ENCODE data around the gene RRP15.
"Not testable (repeated sequence)": the region's sequence is repeated elsewhere in the genome, so short reads cannot be mapped to it uniquely, and the experiment has no call there.

Gene RRP15

DNA sequence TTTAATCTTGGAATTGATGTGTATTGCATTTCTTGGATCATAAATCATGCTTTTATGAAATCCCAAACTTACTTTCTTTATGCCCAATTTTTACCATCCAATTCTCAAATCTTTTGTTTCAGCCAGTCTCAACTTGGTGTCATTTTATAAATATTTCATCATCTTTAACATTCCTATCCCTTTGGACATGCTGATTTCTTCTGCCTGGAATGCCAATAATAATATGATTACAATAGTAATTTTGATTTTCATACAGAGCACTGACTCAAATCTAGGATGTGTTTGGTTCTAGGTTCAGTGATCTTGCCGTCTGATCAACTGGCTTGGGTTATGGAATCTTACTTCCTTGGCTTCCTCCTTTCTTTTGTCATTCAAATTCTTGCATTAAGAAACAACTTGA is 12.8 kb downstream of the RRP15 start:
- DNase-seq, result no peak

DNA sequence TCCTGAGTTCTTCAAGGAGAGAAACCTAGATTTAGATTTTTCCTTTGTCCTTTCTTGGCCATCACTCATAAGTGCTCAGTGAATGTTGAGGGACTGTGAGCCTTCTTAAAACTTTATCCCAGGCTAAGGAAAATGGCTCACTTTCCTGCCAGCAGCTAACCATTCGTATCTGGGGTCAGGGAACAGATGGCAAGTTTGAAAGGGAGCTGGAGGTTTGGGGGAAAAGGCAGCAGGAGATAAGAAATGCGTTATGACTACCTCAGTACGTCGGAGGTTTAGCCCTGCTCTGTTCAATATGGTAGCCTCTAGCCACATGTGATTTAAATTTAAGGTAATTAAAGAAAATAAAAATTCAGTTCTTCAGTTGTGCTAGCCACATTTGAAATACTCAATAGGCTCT is 13.3 kb downstream of the RRP15 start:
- DNase-seq, result no peak

- no peak for DNase-seq
Observed at GRCh38 chr1:218299416-218299815, 14.3 kb downstream of the RRP15 start.

- no peak for DNase-seq
Observed at GRCh38 chr1:218301217-218301616, 16.1 kb downstream of the RRP15 start.

DNA sequence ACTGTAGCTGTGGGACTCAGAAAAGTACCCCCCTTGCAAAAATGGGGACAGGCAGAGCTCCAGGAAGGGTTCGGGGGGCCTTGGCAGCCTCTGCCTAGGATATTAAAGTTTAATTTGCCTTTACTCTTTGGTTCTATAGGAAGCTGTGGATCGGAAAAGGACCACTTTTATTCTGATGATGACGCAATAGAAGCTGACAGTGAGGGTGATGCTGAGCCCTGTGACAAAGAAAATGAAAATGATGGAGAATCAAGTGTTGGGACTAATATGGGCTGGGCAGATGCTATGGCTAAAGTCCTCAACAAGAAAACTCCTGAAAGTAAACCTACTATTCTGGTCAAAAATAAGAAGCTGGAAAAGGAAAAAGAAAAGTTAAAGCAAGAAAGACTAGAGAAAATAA is 17.1 kb downstream of the RRP15 start:
- no peak for DNase-seq

- no peak for DNase-seq
Observed at GRCh38 chr1:218303176-218303879, 18.2 kb downstream of the RRP15 start.

GRCh38 chr1:218304281-218305039 is 19.4 kb downstream of the RRP15 start:
- no peak for DNase-seq

DNA sequence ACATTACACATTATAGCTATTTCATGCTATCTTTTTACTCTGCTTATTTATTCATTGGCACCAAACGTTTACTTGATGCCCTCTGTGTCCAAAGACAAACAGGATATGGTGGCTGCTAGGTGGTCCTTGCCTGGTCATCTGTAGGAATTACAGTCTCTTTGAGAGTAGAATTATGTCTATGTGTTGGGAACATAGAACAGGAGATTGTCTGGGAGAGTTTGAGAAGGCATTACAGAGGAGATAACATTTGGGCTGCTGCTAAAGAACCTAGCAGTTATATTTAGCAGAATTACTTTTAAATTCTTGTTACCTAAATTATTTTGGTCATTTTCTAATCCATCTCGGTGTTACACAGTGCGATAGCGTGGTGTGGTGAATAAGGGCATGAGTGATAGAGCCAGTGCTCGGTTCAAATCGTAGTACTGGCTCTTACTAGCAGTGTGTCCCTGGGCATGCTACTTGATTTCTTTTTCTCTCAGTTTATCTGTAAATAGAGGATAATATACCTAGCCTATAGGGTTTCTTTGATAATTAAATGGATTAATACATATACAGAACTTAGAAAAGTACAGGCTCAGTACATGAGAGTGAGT is 20.5 kb downstream of the RRP15 start:
- DNase-seq, result no peak

GRCh38 chr1:218312509-218312908 is 27.4 kb downstream of the RRP15 start:
- DNase-seq, result no peak

DNA sequence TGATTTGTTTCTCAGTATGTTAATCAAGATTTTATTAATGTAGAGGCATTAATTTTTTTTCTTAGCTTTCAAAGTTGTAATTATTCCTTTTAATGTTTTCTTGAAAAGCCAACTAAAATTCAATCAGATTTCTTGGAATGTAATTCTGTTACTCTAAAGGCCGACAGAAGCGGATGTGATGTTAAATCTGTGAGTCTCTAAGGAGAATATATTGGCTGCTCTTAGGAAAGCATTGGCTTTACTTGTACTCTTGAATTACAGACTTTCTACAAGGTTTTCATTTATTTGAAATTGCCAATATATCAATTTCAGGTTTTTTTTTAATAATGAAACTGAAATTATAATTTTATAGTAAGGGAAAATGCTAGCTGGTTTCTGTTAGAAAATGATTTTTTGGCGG is 29.2 kb downstream of the RRP15 start:
- no peak for DNase-seq

DNA sequence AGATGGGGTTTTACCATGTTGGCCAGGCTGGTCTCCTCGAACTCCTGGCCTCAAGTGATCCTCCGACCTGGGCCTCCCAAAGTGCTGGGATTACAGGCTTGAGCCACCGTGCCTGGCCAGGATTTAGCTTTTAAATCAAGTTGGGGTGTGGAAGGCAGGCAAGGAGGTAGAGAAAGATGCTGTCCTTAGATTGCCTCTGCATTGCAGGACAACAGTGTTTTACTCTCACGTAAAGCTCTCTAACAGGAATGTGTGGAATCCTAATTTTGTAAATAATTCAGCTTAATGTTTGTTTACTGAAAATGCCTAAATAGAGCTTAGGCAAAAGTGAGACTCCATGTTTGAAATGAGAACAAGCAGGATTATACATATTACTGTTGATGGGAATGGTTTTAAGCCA is 30.5 kb downstream of the RRP15 start:
- DNase-seq, result no peak

- DNase-seq, result no peak
Observed at GRCh38 chr1:218317061-218317460, 32.0 kb downstream of the RRP15 start.

GRCh38 chr1:218320182-218320581 is 35.1 kb downstream of the RRP15 start:
- DNase-seq, result not testable (repeated sequence)

GRCh38 chr1:218322762-218323161 is 37.7 kb downstream of the RRP15 start:
- no peak for DNase-seq

DNA sequence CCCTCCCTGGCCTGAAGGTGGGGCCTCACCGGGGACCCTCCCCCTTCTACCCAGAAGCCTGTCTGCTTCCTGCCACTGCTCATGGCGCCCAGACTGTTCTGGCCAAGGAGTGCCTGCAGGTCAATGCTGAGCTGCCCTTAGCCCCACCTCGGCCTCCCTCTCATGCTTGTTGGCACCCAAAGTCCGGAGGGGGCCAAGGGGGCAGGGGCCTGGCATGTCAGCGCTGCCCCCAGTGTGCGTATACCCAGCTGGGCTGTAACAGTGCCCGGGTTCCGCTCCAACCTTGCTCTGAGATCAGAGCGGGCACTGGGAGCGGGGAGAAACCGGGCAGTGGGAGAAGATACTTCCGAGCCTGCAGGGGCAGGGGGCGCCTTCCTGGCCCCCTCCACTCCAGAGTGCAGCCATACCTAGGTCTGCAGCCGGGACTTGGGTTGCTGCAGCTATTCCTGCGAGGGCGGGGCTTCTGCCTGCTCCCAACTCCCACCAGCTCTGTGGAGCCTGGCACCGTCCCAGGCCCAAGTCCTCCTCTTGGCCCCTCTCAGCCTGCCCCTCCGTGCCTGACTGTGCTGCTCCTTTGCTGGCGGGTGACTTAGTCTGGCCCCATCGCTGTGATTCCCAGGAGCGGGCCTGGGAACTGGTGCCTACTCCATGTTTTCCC is 38.6 kb downstream of the RRP15 start:
- no peak for DNase-seq

GRCh38 chr1:218324226-218324580 is 39.1 kb downstream of the RRP15 start:
- DNase-seq, result no peak

- no peak for DNase-seq
Observed at GRCh38 chr1:218328769-218329168, 43.7 kb downstream of the RRP15 start.

DNA sequence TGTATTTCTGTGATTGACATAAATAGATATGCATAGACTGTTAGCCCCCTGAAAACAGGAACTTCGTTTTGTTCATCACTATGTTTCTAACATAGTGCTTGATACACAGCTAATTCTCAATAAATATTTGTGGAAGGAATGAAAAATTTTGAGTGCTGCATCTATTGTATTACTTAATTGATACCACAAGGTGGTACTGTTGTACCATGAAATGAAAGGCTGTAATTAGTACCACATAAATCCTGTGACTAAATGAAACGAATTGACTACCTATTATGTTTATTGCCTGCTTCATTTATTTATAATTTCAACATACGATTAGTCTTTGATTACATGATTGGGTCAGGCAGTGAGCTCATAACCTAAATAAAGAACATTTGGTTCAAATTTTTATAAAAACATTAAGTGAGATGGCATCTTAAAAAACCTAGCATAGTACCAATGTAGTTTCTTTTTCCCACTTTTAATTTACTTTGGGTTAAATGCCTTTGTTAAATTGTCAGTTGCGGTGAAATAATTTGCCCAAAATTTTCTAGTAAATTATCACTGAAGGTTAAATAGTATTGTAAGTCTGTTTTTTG is 45.0 kb downstream of the RRP15 start:
- DNase-seq, result no peak

DNA sequence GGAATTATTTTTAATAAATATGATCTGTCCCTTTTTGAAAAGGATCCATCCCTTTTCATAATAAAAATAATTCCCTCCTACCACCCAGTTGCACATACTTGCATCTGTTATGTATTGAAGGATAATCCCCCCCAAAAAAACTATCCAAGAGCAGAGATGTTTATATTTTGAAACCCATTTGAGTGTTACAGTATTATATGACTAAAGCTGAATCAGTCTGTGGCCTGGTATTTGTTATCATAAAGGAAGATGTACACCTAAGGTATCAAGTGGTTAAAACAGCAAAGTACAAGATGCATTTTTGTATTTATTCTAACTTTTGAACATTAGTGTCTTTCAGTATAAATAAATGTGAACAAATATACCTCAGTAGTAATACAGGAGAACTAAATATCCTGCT is 47.3 kb downstream of the RRP15 start:
- DNase-seq, result no peak

- DNase-seq, result no peak
Observed at GRCh38 chr1:218336328-218336727, 51.2 kb downstream of the RRP15 start.

- DNase-seq, result no peak
Observed at GRCh38 chr1:218339267-218339831, 54.3 kb downstream of the RRP15 start.

GRCh38 chr1:218341325-218341724 is 56.2 kb downstream of the RRP15 start:
- DNase-seq, result no peak

- DNase-seq, result no peak
Observed at GRCh38 chr1:218342091-218342490, 57.0 kb downstream of the RRP15 start.

All from cortex of kidney (tissue), 1 donor.